ENCODE results near the gene RBMX.
A peak's percentile ranks its signal among the peaks of the same experiment; 100 is the strongest.
"Not testable (repeated sequence)": the region's sequence is repeated elsewhere in the genome, so short reads cannot be mapped to it uniquely, and the experiment has no call there.

Gene RBMX

GRCh38 chrX:136906921-136907510 is 26.5 kb upstream of the RBMX start:
- no peaks in the 10 kb centered on the region for H3K27me3 ChIP-seq (ENCODE audit: control insufficient read depth, insufficient read depth, low read length, poor library complexity, severe bottlenecking)
- H3K27ac ChIP-seq (ENCODE audit: insufficient read depth, low read depth, low read length, poor library complexity, severe bottlenecking) = no peak overlapping the region
- H3K4me1 ChIP-seq (ENCODE audit: control insufficient read depth, insufficient read depth, low read length) = no peaks in the 10 kb centered on the region
- H3K4me3 ChIP-seq (ENCODE audit: insufficient read depth, low read depth, low read length) = no peak overlapping the region
- no peaks in the 10 kb centered on the region for H3K36me3 ChIP-seq (ENCODE audit: control insufficient read depth, insufficient read depth, low read length)
- H3K9me3 ChIP-seq (ENCODE audit: control insufficient read depth, low read length) = no peaks in the 10 kb centered on the region
- 91 to 92% methylated on average over 14 of the region's 14 CpGs for WGBS, 2 experiments

- not testable (repeated sequence) for H3K9me3 ChIP-seq (ENCODE audit: control insufficient read depth, low read length); H3K4me1 ChIP-seq (ENCODE audit: control insufficient read depth, insufficient read depth, low read length); H3K4me3 ChIP-seq (ENCODE audit: insufficient read depth, low read depth, low read length); H3K36me3 ChIP-seq (ENCODE audit: control insufficient read depth, insufficient read depth, low read length); H3K27me3 ChIP-seq (ENCODE audit: control insufficient read depth, insufficient read depth, low read length, poor library complexity, severe bottlenecking); H3K27ac ChIP-seq (ENCODE audit: insufficient read depth, low read depth, low read length, poor library complexity, severe bottlenecking)
- WGBS, 2 experiments = 95 to 100% methylated on average over 4 of the region's 4 CpGs
Measured at GRCh38 chrX:136904067-136904466, 23.5 kb upstream of the RBMX start.

GRCh38 chrX:136900071-136900470 is 19.5 kb upstream of the RBMX start:
- 95 to 96% methylated on average over 8 to 10 of the region's 10 CpGs for WGBS, 2 experiments

GRCh38 chrX:136899221-136899620 is 18.7 kb upstream of the RBMX start:
- Histone ChIP-seq H3K36me3 (ENCODE audit: control insufficient read depth, insufficient read depth, low read length) (no peaks in the 10 kb centered on the region), H3K4me1 (ENCODE audit: control insufficient read depth, insufficient read depth, low read length) (no peaks in the 10 kb centered on the region), H3K27ac (ENCODE audit: insufficient read depth, low read depth, low read length, poor library complexity, severe bottlenecking) (no peak overlapping the region), H3K4me3 (ENCODE audit: insufficient read depth, low read depth, low read length) (no peak overlapping the region), H3K27me3 (ENCODE audit: control insufficient read depth, insufficient read depth, low read length, poor library complexity, severe bottlenecking) (no peaks in the 10 kb centered on the region), H3K9me3 (ENCODE audit: control insufficient read depth, low read length) (no peaks in the 10 kb centered on the region)
- WGBS, 2 experiments = 100% methylated on average over 1 of the region's 1 CpG; no CpG with 5 or more reads in 1 of the 2 experiments

More at GRCh38 chrX:136900071-136900470, 19.5 kb upstream of the RBMX start:
- H3K36me3 ChIP-seq (ENCODE audit: control insufficient read depth, insufficient read depth, low read length); H3K4me1 ChIP-seq (ENCODE audit: control insufficient read depth, insufficient read depth, low read length); H3K9me3 ChIP-seq (ENCODE audit: control insufficient read depth, low read length); H3K27me3 ChIP-seq (ENCODE audit: control insufficient read depth, insufficient read depth, low read length, poor library complexity, severe bottlenecking); H3K4me3 ChIP-seq (ENCODE audit: insufficient read depth, low read depth, low read length); H3K27ac ChIP-seq (ENCODE audit: insufficient read depth, low read depth, low read length, poor library complexity, severe bottlenecking): not testable (repeated sequence)

- not testable (repeated sequence) for H3K27me3 ChIP-seq (ENCODE audit: control insufficient read depth, insufficient read depth, low read length, poor library complexity, severe bottlenecking); H3K36me3 ChIP-seq (ENCODE audit: control insufficient read depth, insufficient read depth, low read length); H3K27ac ChIP-seq (ENCODE audit: insufficient read depth, low read depth, low read length, poor library complexity, severe bottlenecking); H3K4me1 ChIP-seq (ENCODE audit: control insufficient read depth, insufficient read depth, low read length); H3K9me3 ChIP-seq (ENCODE audit: control insufficient read depth, low read length); H3K4me3 ChIP-seq (ENCODE audit: insufficient read depth, low read depth, low read length)
- WGBS, 2 experiments = 52 to 82% methylated on average over 5 to 7 of the region's 7 CpGs
Measured at GRCh38 chrX:136898752-136899151, 18.2 kb upstream of the RBMX start.

- no peaks in the 10 kb centered on the region for H3K27me3 ChIP-seq (ENCODE audit: control insufficient read depth, insufficient read depth, low read length, poor library complexity, severe bottlenecking)
- no peaks in the 10 kb centered on the region for H3K9me3 ChIP-seq (ENCODE audit: control insufficient read depth, low read length)
- no peak overlapping the region for H3K27ac ChIP-seq (ENCODE audit: insufficient read depth, low read depth, low read length, poor library complexity, severe bottlenecking)
- H3K36me3 ChIP-seq (ENCODE audit: control insufficient read depth, insufficient read depth, low read length) = no peaks in the 10 kb centered on the region
- H3K4me3 ChIP-seq (ENCODE audit: insufficient read depth, low read depth, low read length) = no peak overlapping the region
- 81 to 97% methylated on average over 4 to 5 of the region's 7 CpGs for WGBS, 2 experiments
- H3K4me1 ChIP-seq (ENCODE audit: control insufficient read depth, insufficient read depth, low read length) = no peaks in the 10 kb centered on the region
Measured at GRCh38 chrX:136896121-136896914, 15.8 kb upstream of the RBMX start.

GRCh38 chrX:136892412-136892811 is 11.9 kb upstream of the RBMX start:
- Histone ChIP-seq H3K27me3 (ENCODE audit: control insufficient read depth, insufficient read depth, low read length, poor library complexity, severe bottlenecking) (no peaks in the 10 kb centered on the region), H3K4me3 (ENCODE audit: insufficient read depth, low read depth, low read length) (no peak overlapping the region), H3K36me3 (ENCODE audit: control insufficient read depth, insufficient read depth, low read length) (no peaks in the 10 kb centered on the region), H3K9me3 (ENCODE audit: control insufficient read depth, low read length) (no peaks in the 10 kb centered on the region), H3K27ac (ENCODE audit: insufficient read depth, low read depth, low read length, poor library complexity, severe bottlenecking) (no peak overlapping the region), H3K4me1 (ENCODE audit: control insufficient read depth, insufficient read depth, low read length) (no peaks in the 10 kb centered on the region)
- 93 to 96% methylated on average over 3 of the region's 3 CpGs for WGBS, 2 experiments

- not testable (repeated sequence) for H3K36me3 ChIP-seq (ENCODE audit: control insufficient read depth, insufficient read depth, low read length); H3K27me3 ChIP-seq (ENCODE audit: control insufficient read depth, insufficient read depth, low read length, poor library complexity, severe bottlenecking); H3K9me3 ChIP-seq (ENCODE audit: control insufficient read depth, low read length); H3K27ac ChIP-seq (ENCODE audit: insufficient read depth, low read depth, low read length, poor library complexity, severe bottlenecking); H3K4me1 ChIP-seq (ENCODE audit: control insufficient read depth, insufficient read depth, low read length); H3K4me3 ChIP-seq (ENCODE audit: insufficient read depth, low read depth, low read length)
- 95 to 100% methylated on average over 6 of the region's 6 CpGs for WGBS, 2 experiments
Measured at GRCh38 chrX:136890596-136890995, 10.1 kb upstream of the RBMX start.

GRCh38 chrX:136889269-136889668 is 8.7 kb upstream of the RBMX start:
- Histone ChIP-seq H3K9me3 (ENCODE audit: control insufficient read depth, low read length) (no peaks in the 10 kb centered on the region), H3K27ac (ENCODE audit: insufficient read depth, low read depth, low read length, poor library complexity, severe bottlenecking) (no peak overlapping the region), H3K27me3 (ENCODE audit: control insufficient read depth, insufficient read depth, low read length, poor library complexity, severe bottlenecking) (no peaks in the 10 kb centered on the region), H3K36me3 (ENCODE audit: control insufficient read depth, insufficient read depth, low read length) (no peaks in the 10 kb centered on the region), H3K4me3 (ENCODE audit: insufficient read depth, low read depth, low read length) (no peak overlapping the region), H3K4me1 (ENCODE audit: control insufficient read depth, insufficient read depth, low read length) (no peaks in the 10 kb centered on the region)
- WGBS, 2 experiments = 95 to 96% methylated on average over 7 of the region's 7 CpGs

- H3K4me3 ChIP-seq (ENCODE audit: insufficient read depth, low read depth, low read length) = peak overlapping the region; percentile 67
- H3K9me3 ChIP-seq (ENCODE audit: control insufficient read depth, low read length) = no peaks in the 10 kb centered on the region
- H3K4me1 ChIP-seq (ENCODE audit: control insufficient read depth, insufficient read depth, low read length) = no peaks in the 10 kb centered on the region
- WGBS, 2 experiments = 0% methylated on average over 32 of the region's 32 CpGs
- H3K36me3 ChIP-seq (ENCODE audit: control insufficient read depth, insufficient read depth, low read length) = peaks cover 6% of the 10 kb centered on the region
- peak overlapping the region; percentile 87 for H3K27ac ChIP-seq (ENCODE audit: insufficient read depth, low read depth, low read length, poor library complexity, severe bottlenecking)
- H3K27me3 ChIP-seq (ENCODE audit: control insufficient read depth, insufficient read depth, low read length, poor library complexity, severe bottlenecking) = no peaks in the 10 kb centered on the region
Measured at GRCh38 chrX:136880003-136880451, 498 bp downstream of the RBMX start.
